HepG2 (cell line): ENCODE data around the gene PIGR. TPM values are rescaled to one million over a fixed set of nuclear protein-coding genes. Genes with fewer than 3 reads are reported as not detected.

ENCODE experiments used
- AKNA ChIP-seq: sonication (generic); formaldehyde crosslinking; IDR thresholded peaks from 2 replicates; pipeline ENCODE4 v1.4.0; 2020; ENCODE audit warnings: missing genetic modification reagents, borderline replicate concordance
- FOXO4 ChIP-seq: sonication (generic); formaldehyde crosslinking; conservative IDR thresholded peaks from 2 replicates; pipeline ENCODE4 v1.8.1; 2023; ENCODE audit warnings: missing genetic modification reagents
- FUBP1 ChIP-seq: sonication (generic); formaldehyde crosslinking; IDR thresholded peaks from 2 replicates; pipeline ENCODE4 v1.5.1; 2020; ENCODE audit warnings: missing genetic modification reagents, mild to moderate bottlenecking, borderline replicate concordance
- MTERF4 ChIP-seq: sonication (generic); formaldehyde crosslinking; IDR thresholded peaks from 2 replicates; pipeline ENCODE4 v1.8.0; 2023; ENCODE audit warnings: mild to moderate bottlenecking, missing genetic modification reagents
- STAG1 ChIP-seq: sonication (generic); formaldehyde crosslinking; IDR thresholded peaks from 2 replicates; pipeline ENCODE4 v1.4.0; 2020; ENCODE audit warnings: missing genetic modification reagents
- TRIM22 ChIP-seq: fragments of 450-650 bp; IDR thresholded peaks from 2 replicates; pipeline ENCODE4 v1.6.1; 2017
- ZNF441 ChIP-seq: sonication (generic); formaldehyde crosslinking; IDR thresholded peaks from 2 replicates; pipeline ENCODE4 v1.7.0; 2021; ENCODE audit warnings: missing genetic modification reagents, borderline replicate concordance
- ZNF569 ChIP-seq: sonication (generic); formaldehyde crosslinking; IDR thresholded peaks from 2 replicates; pipeline ENCODE4 v1.5.0; 2020; ENCODE audit warnings: mild to moderate bottlenecking, missing genetic modification reagents, moderate library complexity, borderline replicate concordance
- ZNF580 ChIP-seq: IDR thresholded peaks from 2 replicates; pipeline ENCODE4 v1.6.1; 2016; ENCODE audit warnings: low read depth, borderline replicate concordance
- ZNF740 ChIP-seq: sonication (generic); formaldehyde crosslinking; IDR thresholded peaks from 2 replicates; pipeline ENCODE4 v1.4.0; 2020; ENCODE audit warnings: missing genetic modification reagents
- polyA plus RNA-seq, 8 experiments: library from polyadenylated mRNA; depleted of rRNA in 3 of 8; stranded (reverse) in 7 of 8; unstranded in 1 of 8; fragments of >200 nt; fragmentation: Illumina TruSeq in 4 of 8; extraction: Trizol in 4 of 8; gene quantifications; 2 replicates each; pipeline versions ENCODE4 v1.2.1 to v1.2.3, GENCODE V29; 2011 to 2016; ENCODE audit warnings: low read depth in 4 of 8, missing spikeins in 1 of 8, mixed read lengths in 1 of 8; ENCODE audit not compliant: insufficient read depth in 1 of 8
- total RNA-seq, 5 experiments: library from RNA; depleted of rRNA; stranded (reverse); fragments of >200 nt; fragmentation: Illumina TruSeq; extraction: Trizol; gene quantifications; 2 replicates each; pipeline ENCODE4 v1.2.3, GENCODE V29; 2016; ENCODE audit warnings: low read depth in 1 of 5

PIGR gene
- total and polyA plus RNA-seq, 2 of the 13 experiments (the other 11 are each of a cell fraction or from before 2014, with no cell fraction given) = not detected

GRCh38 chr1:206911064-206911663 is 35.1 kb downstream of the PIGR start (continued):
- TF ChIP-seq STAG1 (CRISPR knock-in tag) (0 out of 2 replicates have a peak, but pooled peaks have one; percentile 24), MTERF4 (no peak), ZNF569 (CRISPR knock-in tag) (no peak), ZNF580 (CRISPR knock-in tag) (no peak), FOXO4 (no peak), FUBP1 (CRISPR knock-in tag) (no peak), AKNA (CRISPR knock-in tag) (no peak), TRIM22 (no peak), ZNF740 (CRISPR knock-in tag) (no peak), ZNF441 (CRISPR knock-in tag) (no peak)
